ENCODE data around the gene ZFYVE16.

GRCh38 chr5:80409367-80409966 is 1.6 kb downstream of the ZFYVE16 start:
- no peak for TF ChIP-seq ZNF174 (tag by site-specific recombination; IDR thresholded peaks at IDR 0.05)
- no peak for TF ChIP-seq CTCF (tag by site-specific recombination; IDR thresholded peaks at IDR 0.05)
- no peak for TF ChIP-seq ZBTB17 (tag by site-specific recombination; IDR thresholded peaks at IDR 0.05)
- no peak for TF ChIP-seq ZNF549 (tag by site-specific recombination; IDR thresholded peaks at IDR 0.05)
- TF ChIP-seq PRDM10 (tag by site-specific recombination; IDR thresholded peaks at IDR 0.05) = no peak
- TF ChIP-seq YY1 (tag by site-specific recombination; IDR thresholded peaks at IDR 0.05) = no peak
- TF ChIP-seq ZNF639 (tag by site-specific recombination; IDR thresholded peaks at IDR 0.05) = no peak
- TF ChIP-seq ZNF670 (tag by site-specific recombination; IDR thresholded peaks at IDR 0.05; ENCODE audit: low read depth) = no peak
- no peak for TF ChIP-seq ZBTB8A (tag by site-specific recombination; IDR thresholded peaks at IDR 0.05)

Data from HEK293 (cell line).